ENCODE data around the gene GRIA4. TPM values are rescaled to one million over a fixed set of nuclear protein-coding genes. Genes with fewer than 3 reads are reported as not detected.
"Not testable (repeated sequence)": the region's sequence is repeated elsewhere in the genome, so short reads cannot be mapped to it uniquely, and the experiment has no call there.

The GRIA4 gene
- total RNA-seq, 2 donors from 2014 or later, result 1.2 TPM; not detected in 1

DNA sequence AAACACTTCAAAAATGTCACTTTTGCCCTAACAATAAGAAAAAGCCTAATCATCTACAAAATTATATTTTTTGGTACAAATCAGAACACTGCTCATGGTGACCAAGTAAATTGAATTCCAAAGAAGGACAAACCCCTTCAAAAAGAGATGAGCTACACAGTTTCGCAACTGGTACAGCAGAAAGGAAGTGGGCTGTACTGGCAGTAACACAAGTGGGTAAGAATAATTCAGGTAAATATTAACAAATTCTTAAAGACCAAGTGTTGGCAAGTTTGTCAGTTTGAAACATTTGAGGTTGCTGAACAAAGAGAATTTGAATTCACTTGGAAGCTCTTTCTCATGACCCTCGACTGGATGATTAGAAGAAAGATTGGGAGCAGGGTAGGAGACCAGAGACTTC is 376.7 kb downstream of the GRIA4 start:
- no peak overlapping the region for H3K4me3 ChIP-seq
- DNase-seq (ENCODE audit: low spot score) (no peak), ATAC-seq (ENCODE audit: insufficient number of reproducible peaks, low FRiP score, low read depth) (no peak)
- TF ChIP-seq, protein P1, sequence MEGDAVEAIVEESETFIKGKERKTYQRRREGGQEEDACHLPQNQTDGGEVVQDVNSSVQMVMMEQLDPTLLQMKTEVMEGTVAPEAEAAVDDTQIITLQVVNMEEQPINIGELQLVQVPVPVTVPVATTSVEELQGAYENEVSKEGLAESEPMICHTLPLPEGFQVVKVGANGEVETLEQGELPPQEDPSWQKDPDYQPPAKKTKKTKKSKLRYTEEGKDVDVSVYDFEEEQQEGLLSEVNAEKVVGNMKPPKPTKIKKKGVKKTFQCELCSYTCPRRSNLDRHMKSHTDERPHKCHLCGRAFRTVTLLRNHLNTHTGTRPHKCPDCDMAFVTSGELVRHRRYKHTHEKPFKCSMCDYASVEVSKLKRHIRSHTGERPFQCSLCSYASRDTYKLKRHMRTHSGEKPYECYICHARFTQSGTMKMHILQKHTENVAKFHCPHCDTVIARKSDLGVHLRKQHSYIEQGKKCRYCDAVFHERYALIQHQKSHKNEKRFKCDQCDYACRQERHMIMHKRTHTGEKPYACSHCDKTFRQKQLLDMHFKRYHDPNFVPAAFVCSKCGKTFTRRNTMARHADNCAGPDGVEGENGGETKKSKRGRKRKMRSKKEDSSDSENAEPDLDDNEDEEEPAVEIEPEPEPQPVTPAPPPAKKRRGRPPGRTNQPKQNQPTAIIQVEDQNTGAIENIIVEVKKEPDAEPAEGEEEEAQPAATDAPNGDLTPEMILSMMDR (IDR thresholded peaks at IDR 0.05), result no peak
- no peaks in the 10 kb centered on the region for H3K36me3 ChIP-seq
- H3K4me1 ChIP-seq (ENCODE audit: control insufficient read depth in 1 of 2, low read depth in 2 of 2), result no peaks in the 10 kb centered on the region
- no peak overlapping the region for H3K27ac ChIP-seq
- H3K9me3 ChIP-seq, result no peaks in the 10 kb centered on the region
- H3K27me3 ChIP-seq (replicated peaks; ENCODE audit: insufficient read depth), result no peaks in the 10 kb centered on the region

DNA sequence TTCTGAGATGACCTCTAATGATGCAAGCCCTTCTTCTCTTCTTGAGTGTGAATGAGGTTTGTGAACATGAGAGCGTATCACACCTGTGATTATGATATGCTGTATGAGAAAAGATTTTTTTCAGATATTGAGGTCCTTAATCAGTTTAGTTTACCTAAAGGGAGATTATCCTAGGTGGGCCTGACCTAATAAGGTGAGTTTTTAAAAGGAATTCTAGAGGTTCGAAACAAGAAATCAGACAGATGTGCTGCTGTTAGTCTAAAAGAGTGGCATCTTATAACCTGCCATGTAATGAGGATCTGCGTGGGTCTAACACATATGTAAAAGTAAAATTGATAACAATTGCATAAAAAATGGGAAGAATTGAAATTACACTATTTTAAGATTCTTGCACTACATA is 378.3 kb downstream of the GRIA4 start:
- no peak overlapping the region for H3K27ac ChIP-seq
- DNase-seq (ENCODE audit: low spot score), result no peak
- no peaks in the 10 kb centered on the region for H3K4me1 ChIP-seq (ENCODE audit: control insufficient read depth in 1 of 2, low read depth in 2 of 2)
- no peaks in the 10 kb centered on the region for H3K27me3 ChIP-seq (replicated peaks; ENCODE audit: insufficient read depth)
- TF ChIP-seq, protein P1 (IDR thresholded peaks at IDR 0.05), result no peak
- H3K4me3 ChIP-seq, result no peak overlapping the region
- peaks cover 2% of the 10 kb centered on the region for H3K9me3 ChIP-seq
- no peak for ATAC-seq (ENCODE audit: insufficient number of reproducible peaks, low FRiP score, low read depth)
- no peaks in the 10 kb centered on the region for H3K36me3 ChIP-seq

DNA sequence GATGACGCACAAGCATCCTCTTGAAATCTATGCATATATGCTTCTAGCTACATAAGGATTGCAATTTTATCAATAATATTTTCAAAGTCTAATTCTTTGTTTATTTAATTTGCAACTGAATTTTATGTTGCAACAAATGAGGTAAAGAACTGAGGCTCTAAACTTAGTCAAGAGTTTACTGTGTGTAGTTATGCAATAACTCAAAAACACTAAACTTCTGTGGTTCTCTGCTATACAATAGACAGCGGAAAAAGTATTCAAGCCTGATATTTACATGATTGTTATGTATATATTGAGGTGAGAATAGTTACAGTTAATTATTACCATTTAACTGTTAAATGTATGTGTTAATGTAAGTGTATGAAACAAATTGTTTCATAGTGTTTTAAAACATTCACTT is 379.3 kb downstream of the GRIA4 start:
- Histone ChIP-seq H3K9me3 (peaks cover 5% of the 10 kb centered on the region), H3K4me1 (ENCODE audit: control insufficient read depth in 1 of 2, low read depth in 2 of 2) (no peaks in the 10 kb centered on the region), H3K27ac (no peak overlapping the region), H3K36me3 (peaks cover 2% of the 10 kb centered on the region), H3K4me3 (no peak overlapping the region), H3K27me3 (replicated peaks; ENCODE audit: insufficient read depth) (no peaks in the 10 kb centered on the region)
- DNase-seq (ENCODE audit: low spot score) (no peak), ATAC-seq (ENCODE audit: insufficient number of reproducible peaks, low FRiP score, low read depth) (no peak)
- TF ChIP-seq, protein P1 (IDR thresholded peaks at IDR 0.05), result no peak

DNA sequence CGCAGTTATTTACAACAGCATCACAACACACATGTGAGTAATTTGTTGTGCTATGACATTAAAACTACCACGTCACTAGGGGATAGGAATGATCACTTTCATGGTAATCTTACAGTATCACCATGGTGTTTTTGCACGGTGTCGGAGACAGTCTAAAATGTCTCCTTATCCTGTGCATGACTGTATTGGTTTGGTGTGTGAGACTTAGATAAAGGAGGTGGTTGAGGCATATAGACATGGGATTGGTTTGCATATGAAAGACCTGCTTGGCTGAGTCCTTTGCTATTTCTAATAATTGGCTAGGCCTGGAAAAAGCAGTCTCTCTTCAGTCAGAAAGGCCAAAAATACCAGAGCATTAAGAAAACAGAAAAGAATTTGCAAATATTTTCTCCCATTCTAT is 382.0 kb downstream of the GRIA4 start:
- no peak for DNase-seq (ENCODE audit: low spot score)
- Histone ChIP-seq H3K36me3 (peaks cover 14% of the 10 kb centered on the region), H3K27me3 (replicated peaks; ENCODE audit: insufficient read depth) (no peaks in the 10 kb centered on the region), H3K4me1 (ENCODE audit: control insufficient read depth in 1 of 2, low read depth in 2 of 2) (no peaks in the 10 kb centered on the region), H3K4me3 (no peak overlapping the region), H3K9me3 (peaks cover 5% of the 10 kb centered on the region), H3K27ac (no peak overlapping the region)
- TF ChIP-seq, protein P1 (IDR thresholded peaks at IDR 0.05), result no peak
- no peak for ATAC-seq (ENCODE audit: insufficient number of reproducible peaks, low FRiP score, low read depth)

DNA sequence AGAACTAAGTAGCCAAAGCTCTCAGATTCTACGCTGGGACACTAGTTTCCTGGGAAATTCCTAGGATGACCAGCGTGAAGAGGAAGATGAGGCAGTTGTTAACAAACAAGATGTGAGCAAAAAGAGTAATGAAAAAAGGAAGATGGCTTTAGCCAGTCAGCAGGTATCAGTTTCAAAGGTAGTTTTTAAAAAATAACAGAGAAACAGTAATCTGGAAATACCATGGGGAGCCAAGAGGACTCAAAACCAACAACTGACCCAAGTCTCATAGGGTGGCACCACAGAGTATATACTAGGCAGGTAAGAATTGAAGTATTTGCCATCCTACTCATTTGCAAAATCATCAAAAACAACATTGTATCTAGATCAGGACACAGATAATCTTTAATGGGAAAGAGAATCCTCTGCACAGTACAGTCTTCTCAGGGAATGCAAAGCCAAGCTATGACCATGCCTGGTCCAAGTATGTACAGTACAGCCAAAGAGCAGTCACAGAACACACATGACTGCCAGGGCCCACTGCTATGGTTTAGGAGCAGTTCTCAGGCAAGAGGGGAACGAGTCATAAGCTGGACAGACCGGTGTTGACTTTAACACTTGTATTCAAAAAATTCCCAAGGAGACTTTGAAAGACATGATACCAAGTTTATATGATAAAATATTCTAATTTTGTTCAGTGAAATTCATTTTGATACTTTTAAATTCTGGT is 391.6 kb downstream of the GRIA4 start:
- Histone ChIP-seq H3K27me3 (replicated peaks; ENCODE audit: insufficient read depth) (no peaks in the 10 kb centered on the region), H3K4me1 (ENCODE audit: control insufficient read depth in 1 of 2, low read depth in 2 of 2) (no peaks in the 10 kb centered on the region), H3K4me3 (no peak overlapping the region), H3K27ac (no peak overlapping the region), H3K9me3 (peaks cover 10% of the 10 kb centered on the region), H3K36me3 (peaks cover 8% of the 10 kb centered on the region)
- TF ChIP-seq, protein P1 (IDR thresholded peaks at IDR 0.05), result no peak
- ATAC-seq (ENCODE audit: insufficient number of reproducible peaks, low FRiP score, low read depth) (no peak), DNase-seq (ENCODE audit: low spot score) (no peak)

DNA sequence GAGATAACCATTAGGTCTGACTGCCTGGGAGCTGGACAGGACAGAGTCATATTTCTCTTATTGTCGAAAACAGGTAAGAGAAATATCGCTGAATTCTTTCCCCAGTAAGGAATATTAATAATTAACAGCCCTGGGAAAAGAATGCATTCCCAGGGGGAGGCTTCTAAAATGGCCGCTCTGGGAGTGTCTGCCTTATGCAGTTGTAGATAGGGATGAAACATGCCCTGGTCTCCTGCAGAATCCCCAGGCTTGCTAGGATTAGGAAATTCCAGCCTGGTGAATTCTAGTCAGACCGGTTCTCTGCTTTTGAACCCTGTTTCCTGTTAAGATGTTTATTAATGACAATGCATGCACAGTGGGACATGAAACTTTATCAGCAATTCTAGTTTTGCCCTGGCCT is 393.2 kb downstream of the GRIA4 start:
- not testable (repeated sequence) for ATAC-seq (ENCODE audit: insufficient number of reproducible peaks, low FRiP score, low read depth); H3K27ac ChIP-seq; H3K4me3 ChIP-seq; H3K36me3 ChIP-seq; H3K4me1 ChIP-seq (ENCODE audit: control insufficient read depth in 1 of 2, low read depth in 2 of 2); DNase-seq (ENCODE audit: low spot score); H3K27me3 ChIP-seq (replicated peaks; ENCODE audit: insufficient read depth)
- H3K9me3 ChIP-seq, result peaks cover 10% of the 10 kb centered on the region
